Thoracic aorta endothelial cell (primary cell): ENCODE measurements around the gene AREL1. TPM values are rescaled to one million over a fixed set of nuclear protein-coding genes. Genes with fewer than 3 reads are reported as not detected.

Experiments used
- small RNA-seq: library from RNA; depleted of rRNA; stranded (forward); fragments of <200 nt; gene quantifications from one replicate; pipeline ENCODE3, GENCODE V24; 2012
- total RNA-seq: library from RNA; depleted of rRNA; stranded (reverse); fragments of >200 nt; gene quantifications from 2 replicates; pipeline ENCODE4 v1.2.3, GENCODE V29; 2012

Gene AREL1, protein sequence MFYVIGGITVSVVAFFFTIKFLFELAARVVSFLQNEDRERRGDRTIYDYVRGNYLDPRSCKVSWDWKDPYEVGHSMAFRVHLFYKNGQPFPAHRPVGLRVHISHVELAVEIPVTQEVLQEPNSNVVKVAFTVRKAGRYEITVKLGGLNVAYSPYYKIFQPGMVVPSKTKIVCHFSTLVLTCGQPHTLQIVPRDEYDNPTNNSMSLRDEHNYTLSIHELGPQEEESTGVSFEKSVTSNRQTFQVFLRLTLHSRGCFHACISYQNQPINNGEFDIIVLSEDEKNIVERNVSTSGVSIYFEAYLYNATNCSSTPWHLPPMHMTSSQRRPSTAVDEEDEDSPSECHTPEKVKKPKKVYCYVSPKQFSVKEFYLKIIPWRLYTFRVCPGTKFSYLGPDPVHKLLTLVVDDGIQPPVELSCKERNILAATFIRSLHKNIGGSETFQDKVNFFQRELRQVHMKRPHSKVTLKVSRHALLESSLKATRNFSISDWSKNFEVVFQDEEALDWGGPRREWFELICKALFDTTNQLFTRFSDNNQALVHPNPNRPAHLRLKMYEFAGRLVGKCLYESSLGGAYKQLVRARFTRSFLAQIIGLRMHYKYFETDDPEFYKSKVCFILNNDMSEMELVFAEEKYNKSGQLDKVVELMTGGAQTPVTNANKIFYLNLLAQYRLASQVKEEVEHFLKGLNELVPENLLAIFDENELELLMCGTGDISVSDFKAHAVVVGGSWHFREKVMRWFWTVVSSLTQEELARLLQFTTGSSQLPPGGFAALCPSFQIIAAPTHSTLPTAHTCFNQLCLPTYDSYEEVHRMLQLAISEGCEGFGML
- total RNA-seq, result 44.9 and 48.0 TPM in 2 replicates

DNA sequence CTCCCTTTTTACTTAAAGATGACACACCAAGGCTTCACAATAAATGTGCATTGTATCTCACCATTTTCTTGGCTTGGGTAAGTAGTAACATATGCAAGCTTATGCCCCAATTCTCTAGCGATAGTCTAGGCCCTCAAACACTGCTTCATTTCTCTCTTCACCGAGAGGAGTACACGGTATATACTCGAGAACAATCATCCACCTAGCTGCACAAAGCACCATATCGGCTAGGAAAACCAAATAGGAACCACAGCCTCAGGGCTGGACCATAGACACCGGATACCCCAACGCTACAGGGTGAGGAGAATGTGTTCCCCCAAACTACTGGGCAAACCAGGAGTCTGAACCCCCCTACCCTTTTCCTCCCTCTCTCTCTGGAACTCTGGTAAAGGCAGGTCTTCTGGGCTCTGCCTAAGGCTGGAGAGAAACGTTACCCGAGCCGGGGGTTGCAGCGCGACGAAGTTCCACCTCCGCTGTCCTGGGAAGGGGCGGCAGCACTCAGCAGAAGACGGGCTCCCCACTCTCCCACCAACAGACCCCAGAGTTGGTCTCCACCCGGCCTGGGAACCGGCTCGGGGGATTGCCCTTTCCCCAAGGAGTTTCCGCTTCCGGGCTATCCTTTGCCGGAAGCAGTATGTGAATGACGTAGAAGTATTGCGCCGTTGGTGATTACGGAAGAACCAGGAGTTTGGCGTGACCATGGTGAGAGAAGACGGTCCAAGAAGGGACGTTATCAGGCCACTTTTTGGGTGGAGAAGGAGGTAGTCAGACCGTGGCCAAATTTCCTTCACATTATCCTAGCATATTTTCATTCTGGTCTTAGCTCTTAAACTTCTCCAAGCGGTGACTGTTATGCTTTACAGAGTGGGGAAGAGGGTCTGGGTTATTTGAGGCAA lies at the start of gene AREL1, which contains the start of gene FCF1:
Gene AREL1 (minus strand): TSS at position 582 of the 896 bp plus-strand sequence. CDS start 27,465 bp downstream, outside the sequence.
Gene FCF1 (plus strand): TSS at position 646 of the 896 bp plus-strand sequence. CDS start 54 bp downstream, at position 700.

DNA sequence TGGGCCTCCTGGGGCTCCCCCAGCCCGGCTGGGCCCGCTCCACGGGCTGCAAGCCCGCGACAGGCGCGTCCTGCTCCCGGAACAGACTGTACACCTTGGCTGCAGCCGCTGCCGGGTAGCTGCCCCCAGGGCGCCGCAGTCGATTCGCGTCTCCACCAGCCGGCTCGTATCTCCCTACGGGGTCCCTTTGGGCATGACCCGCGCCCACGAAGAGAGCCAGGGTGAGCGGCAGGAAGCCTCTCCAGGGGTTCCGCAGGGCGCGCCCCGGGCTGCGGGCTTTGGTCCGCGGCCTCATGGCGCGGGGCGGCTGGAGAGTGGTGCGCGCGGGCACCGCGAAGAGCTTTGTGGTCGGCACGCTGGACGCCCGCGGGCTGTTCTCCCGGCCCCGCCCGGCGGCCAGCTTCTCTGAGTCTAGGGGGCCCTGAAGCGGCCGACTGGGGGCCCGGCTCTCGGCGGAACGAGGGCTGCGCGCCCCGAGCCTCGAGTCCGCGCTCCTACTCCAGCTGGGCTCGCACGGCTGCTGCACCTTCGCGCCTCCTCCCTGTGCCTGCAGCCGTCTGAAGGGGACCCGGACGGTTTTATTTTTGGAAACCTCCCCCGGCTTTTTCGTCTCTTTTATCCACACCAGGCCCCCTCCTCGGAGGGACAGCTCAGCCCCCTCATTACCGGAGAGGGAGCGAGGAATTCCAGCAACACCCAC lies 101.1 kb downstream of the AREL1 start, which contains the start of gene LTBP2:
Gene LTBP2 (minus strand): TSS at position 588 of the 700 bp plus-strand sequence. CDS start 293 bp downstream, at position 295.

Small RNA genes lying within 50 kb of the gene (small RNA-seq; reads per million reads assigned to genes)
- not detected for gene RF00409

Other genes with a start within 250 kb of the AREL1 start
- gene NPC2, start 219.8 kb downstream of the AREL1 start, total RNA-seq, result 123 and 139 TPM in 2 replicates
- gene ISCA2, start 219.3 kb downstream of the AREL1 start, total RNA-seq, result 17.7 and 18.7 TPM in 2 replicates
- 165 and 256 TPM in 2 replicates for gene LTBP2, start 100.8 kb downstream of the AREL1 start, total RNA-seq
- gene FCF1, start 64 bp upstream of the AREL1 start, total RNA-seq, result 69.8 and 72.6 TPM in 2 replicates
- 65.0 and 70.2 TPM in 2 replicates for gene YLPM1, start 50.2 kb upstream of the AREL1 start, total RNA-seq
- not detected in 2 replicates for gene PROX2, start 163.1 kb upstream of the AREL1 start, total RNA-seq
- gene DLST, start 168.8 kb upstream of the AREL1 start, total RNA-seq, result 87.0 and 100 TPM in 2 replicates
- gene RPS6KL1, start 210.2 kb upstream of the AREL1 start, total RNA-seq, result 9.8 and 12.5 TPM in 2 replicates
- gene PGF, start 242.5 kb upstream of the AREL1 start, total RNA-seq, result 296 and 384 TPM in 2 replicates